HK-2 (cell line): ENCODE measurements around the gene MFSD11.
A peak's percentile ranks its signal among the peaks of the same experiment; 100 is the strongest.
"Not testable (repeated sequence)": the region's sequence is repeated elsewhere in the genome, so short reads cannot be mapped to it uniquely, and the experiment has no call there.

Experiments
- DNase-seq: peaks from one replicate; pipeline ENCODE4 v3.0.0-alpha.2; 2018; ENCODE audit not compliant: unreplicated experiment

MFSD11 gene

DNA sequence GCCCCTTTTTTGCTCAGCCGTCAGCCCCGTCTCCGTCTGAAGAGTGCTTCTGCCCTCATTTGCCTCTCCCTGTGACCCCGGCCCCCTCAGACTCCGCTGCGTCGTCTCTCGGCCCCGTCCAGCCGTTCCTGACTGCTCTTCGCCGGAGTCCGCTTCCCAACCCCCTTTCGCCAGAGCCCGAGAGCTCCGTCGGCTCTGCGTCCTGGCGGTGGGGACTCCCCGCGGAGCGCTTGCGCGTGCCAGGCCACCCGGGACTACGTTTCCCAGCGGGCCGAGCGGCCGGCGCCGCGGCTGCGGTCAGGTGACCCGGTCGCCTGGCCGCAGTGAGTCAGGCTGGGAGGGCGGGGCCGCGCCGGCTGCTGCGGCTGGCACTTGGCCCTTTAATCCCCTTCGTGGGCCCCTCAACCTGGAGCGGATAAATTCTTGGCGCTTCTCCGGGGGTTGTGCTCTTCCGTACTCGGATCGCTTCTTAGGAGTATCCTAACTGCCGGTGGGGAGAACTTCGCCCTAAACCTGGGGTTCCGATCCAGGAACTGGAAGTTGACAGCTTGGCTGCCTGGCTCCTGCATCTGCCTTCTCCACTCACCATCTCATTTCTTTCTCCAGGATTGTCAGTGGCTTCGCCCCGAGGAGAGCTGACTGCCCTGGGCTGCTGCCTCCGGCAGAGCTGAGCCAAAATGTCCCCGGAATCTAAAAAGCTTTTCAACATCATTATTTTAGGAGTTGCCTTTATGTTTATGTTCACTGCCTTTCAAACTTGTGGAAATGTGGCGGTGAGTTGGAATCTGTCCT, at the start of gene MFSD11:
Gene MFSD11, plus strand, starts transcription at position 444 of the 792 bp plus-strand sequence. Its CDS starts 234 bp downstream, at position 678.
- peak; percentile 92 for DNase-seq

DNA sequence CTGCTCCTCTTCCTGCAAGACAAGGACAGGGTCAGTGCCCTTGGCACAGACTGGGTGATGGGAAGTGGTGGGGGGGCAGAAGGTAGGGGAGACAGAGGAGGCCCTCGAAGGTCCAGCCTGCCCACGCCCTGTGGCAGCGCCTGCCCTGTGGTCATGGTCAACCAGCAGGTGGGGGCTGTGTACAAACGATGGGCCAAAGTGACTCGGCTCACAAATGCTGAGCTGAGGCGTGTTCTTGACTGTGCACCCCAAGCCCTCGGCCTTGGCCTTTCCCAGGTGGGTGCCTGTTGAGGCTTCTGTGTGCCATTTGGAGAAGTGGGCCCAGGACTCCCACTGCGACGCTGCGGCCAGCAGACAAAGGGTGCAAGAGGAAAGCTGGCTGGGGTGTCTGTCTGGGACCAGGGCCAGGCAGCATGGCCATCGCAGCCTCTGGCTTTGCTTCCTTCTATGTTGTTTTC, 49.7 kb upstream of the MFSD11 start:
- DNase-seq = peak; percentile 71

DNA sequence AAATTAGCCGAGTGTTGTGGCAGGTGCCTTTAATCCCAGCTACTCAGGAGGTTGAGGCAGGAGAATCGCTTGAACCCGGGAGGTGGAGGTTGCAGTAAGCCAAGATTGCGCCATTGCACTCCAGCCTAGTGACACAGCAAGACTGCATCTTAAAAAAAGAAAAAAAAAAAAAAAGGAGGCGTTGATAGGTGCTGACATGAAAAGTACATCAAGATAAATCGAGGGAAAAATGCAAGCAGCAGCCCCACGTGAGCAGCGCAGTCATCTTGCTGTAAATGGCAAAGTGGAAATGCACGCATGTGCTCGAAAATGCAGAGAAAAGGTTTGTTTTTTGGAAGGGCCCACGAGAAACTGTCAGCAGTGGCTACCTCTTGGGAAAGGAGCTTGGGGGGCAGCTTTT, 48.1 kb upstream of the MFSD11 start:
- no peak for DNase-seq

DNA sequence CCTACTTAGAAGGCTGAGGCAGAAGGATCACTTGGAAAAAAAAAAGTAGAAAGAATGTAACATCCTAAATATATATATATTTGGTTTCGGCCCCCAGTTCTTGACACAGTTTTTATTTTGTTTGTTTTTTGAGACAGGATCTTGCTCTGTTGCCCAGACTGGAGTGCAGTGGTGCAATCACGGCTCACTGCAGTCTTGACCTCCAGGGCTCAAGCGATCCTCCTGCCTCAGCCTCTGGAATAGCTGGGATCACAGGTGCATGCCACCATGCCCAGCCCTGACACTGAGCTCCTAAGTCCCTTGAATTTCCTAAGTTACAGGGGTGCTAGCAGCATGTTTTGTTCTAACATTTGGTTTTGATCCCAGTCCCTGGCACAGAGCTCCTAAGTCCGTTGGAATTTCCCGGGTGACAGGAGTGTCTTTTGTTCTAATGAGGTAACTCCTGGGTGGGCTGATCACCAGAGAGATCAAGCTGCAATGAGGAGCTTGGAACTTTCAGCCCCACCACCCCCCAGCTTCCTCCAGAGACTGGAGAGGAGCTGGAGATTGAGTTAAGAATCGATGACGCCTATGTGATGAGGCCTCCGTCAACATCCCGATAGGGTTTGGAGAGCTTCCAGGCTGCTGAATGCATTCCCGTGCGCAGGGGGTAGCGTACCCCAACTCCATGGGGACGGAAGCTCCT, 47.2 kb upstream of the MFSD11 start:
- DNase-seq = no peak

GRCh38 chr17:76691379-76692191, 46.3 kb upstream of the MFSD11 start:
- no peak for DNase-seq

- DNase-seq = no peak
Observed at GRCh38 chr17:76695059-76695831, 42.7 kb upstream of the MFSD11 start.

DNA sequence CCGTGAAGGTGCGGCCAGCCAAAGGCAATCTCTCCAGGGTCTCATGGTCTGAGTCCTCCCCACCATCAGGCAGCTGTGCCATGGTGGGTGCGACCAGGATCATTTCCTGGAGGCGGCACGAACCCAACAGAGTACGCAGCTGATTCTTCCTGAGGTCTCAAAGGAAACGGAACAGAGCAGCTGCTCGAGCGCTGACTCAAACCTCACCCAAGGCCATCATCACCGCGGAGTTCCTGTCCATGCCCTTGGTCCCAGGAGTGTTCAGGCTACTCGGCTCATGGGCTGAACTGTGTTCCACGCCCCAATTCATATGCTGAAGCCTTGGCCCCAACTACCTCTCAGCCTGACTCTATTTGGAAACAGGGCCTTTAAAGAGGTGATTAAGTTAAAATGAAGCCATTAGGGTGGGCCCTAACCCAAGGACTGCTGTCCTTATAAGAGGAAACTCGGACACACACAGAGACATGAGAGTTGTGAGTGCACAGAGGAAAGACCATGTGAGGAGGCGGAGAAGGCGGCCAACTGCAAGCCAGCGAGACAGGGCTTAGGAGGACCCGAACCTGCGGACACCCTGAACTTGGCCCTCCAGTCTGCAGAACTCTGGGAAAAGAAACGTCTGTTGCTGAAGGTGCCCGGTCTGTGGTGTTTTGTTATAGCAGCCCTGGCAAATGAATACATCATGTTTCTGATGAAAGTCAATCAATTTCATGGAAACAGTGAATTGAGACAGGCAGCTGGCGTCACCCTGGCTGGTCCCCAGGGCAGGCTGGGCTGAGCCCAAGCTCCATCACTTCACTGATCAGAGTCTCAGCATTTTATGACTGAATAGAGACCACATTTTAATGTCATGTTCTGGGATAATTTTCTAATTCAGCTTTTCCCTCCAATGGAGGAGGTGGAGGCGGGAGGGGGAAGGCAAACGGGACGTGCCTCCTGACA, 40.9 kb upstream of the MFSD11 start:
- DNase-seq = no peak

GRCh38 chr17:76697702-76698465, 40.0 kb upstream of the MFSD11 start:
- peak; percentile 63 for DNase-seq

GRCh38 chr17:76698466-76698977, 39.4 kb upstream of the MFSD11 start:
- DNase-seq = not testable (repeated sequence)

GRCh38 chr17:76700270-76700616, 37.7 kb upstream of the MFSD11 start:
- no peak for DNase-seq

DNA sequence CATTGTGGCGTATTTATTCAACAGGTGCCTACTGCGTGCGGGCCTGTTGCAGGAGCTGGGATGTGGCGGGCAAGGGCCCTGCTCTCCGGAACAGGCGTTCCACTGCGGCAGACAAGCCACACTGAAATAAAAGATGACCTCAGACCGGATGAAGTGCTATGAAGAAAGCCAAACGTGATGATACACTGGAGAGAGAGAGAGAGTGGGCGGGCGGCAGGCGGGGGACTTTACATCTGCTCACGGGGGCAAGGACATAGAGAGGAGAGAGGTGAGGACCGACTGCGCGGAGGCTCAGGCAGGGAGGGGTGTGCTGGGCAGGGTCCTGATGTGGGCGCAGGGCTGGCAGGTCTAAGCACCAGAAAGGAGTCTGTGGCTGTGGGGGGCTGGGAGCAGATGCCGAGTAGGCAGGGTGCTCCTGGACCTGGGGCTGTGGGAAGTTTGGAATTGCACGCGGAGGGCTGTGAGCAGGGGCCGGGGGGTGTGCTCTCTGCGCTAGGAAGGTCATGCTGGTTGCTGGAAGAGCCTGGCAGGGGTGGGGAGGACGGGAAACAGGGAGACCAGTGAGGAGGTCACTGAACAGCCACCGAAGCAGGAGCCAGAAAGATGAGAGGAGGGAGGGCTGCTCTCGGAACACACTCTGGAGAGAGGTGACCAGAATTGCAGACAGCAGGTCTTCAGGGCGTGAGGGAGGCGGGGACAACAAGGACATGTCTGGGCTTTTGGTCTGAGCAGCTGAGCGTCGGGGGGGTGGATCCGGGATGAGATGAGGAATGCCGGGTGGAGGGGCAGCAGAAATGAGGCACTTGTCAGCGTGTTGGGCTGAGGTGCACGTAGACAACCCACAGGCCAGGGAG, 37.1 kb upstream of the MFSD11 start:
- DNase-seq = no peak

DNA sequence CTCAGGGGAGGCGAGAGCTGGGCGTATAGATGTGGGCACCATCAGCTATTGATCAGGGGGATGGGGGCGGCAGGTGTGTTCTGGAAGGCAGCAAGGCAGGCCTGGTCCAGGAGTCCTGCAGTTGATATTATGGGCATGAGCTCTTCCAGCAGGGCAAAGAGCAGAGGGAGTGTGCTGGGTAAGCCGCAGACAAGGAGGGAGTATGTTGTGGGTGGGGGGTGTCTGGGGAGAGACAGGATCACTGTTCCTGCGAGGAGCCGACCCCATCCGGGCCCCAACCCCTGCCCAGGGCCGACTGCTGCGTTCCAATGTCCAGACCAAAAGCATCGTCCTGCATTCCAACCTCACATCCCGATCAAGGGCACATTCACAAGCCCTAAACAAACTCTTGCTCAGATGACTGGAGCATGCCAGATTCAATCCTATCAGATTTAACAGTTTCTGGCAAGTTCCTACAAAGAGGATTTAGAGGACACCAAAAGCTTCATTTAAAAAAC, 36.4 kb upstream of the MFSD11 start:
- DNase-seq = no peak

DNA sequence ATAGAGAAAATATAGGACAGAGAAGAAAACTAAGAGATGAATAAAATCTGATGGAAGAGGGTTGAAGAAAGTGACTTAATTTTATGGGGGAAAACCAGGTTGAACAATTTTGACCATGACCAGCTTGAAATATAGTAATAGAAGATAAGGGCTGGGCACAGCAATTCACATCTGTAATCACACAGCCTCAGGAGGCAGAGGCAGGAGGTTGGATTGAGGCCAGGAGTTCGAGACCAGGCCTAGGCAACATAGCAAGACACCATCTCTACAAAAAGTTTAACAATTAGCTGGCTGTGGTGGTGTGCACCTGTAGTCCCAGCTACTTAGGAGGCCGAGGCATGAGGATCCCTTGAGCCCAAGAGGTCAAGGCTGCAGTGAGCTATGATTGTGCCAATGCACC, 35.8 kb upstream of the MFSD11 start:
- DNase-seq = no peak

DNA sequence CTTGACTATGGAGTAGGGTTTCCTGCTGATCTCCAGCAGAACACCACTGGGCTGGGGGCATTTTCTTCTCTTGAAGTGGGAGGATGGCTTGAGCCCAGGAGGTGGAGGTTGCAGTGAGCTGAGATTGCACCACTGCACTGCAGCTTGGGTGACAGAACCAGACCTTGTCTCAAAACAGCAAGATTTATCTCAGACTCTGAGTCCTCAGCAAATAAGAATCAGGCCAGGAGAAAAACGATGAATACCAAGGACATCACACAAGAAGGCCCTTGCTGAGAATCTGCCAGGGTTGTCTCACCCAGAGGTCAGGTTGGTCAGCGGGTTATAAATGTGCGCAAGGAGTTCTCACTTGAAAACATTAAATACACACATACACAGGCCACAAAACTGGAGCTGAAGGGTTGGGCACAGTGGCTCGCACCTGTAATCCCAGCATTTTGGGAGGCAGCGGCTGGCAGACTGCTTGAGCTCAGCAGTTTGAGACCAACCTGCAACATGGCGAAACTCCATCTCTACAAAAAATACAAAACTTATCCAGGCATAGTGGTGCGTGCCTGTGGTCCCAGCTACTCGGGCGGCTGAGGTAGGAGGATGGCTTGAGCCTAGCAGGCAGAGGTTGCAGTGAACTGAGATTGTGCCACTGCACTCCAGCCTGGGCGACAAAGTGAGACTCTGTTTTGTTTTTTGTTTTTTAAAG, 34.8 kb upstream of the MFSD11 start:
- no peak for DNase-seq

GRCh38 chr17:76704805-76705204, 33.1 kb upstream of the MFSD11 start:
- no peak for DNase-seq

GRCh38 chr17:76706817-76707216, 31.1 kb upstream of the MFSD11 start:
- DNase-seq = no peak

DNA sequence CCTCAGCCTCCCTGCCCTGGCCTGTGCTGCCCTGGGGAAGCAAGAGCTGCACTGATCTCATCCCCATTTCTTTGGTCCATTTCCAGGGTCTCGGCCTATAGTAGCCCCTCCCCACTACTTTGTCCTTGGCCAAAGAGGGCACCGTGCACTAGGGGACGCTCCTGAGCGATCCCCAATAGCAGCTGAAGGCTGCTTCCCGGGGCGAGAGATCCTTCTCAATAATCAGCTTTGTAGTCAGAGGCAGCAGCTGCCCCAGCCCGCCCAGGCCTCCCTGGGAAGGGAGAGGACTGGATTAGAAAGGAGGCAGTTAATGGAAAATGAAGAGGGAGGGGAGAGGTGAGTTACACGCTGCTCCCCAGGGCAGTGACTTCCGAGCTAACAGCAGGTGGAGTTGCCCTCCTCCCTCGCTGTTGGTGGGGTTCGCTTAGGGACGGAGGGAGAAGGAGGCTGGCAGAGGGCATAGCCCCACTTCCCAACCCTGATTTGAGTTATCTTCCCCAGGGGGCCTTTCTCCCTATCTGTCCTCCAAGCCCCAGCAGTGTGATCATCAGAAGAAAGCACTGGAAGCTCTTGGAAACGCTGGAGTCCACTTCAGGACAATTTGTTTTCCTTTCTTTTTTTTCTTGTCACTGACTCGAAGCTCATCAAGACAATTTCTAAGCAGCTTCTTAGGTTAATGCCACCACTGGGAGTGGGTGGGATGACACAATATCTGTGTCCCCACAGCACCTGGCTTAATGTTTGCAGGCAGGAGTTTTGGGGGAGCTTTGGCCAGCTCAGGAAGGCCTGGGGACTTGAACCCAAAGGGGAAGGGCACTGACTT, 29.7 kb upstream of the MFSD11 start:
- DNase-seq = no peak
